ENCODE data around the gene SMAD9. TPM values are rescaled to one million over a fixed set of nuclear protein-coding genes. Genes with fewer than 3 reads are reported as not detected.

Gene SMAD9
- polyA plus RNA-seq, 1 of the 3 experiments (the other 2 are of a cell fraction), result 3.1 TPM

DNA sequence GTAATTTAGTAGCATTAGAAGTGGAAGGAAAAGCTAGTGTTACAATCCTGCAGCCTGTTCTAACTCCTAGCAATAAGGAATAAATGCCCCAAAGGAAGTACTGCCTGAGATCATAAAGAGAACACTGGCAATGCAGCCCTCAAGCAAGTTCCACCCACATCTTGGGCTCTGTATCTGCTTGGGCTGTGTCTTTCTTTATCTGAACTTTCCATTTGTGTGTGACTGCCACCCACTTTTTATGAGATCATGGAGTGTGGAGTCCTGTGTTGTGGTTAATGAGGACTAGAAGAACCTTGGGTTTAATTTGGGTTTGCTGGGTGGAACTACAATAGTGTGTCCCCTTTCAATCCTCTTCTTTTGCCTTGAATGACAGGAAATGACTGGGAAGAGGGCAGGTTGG is 62.8 kb downstream of the SMAD9 start:
- H3K4me3 ChIP-seq (ENCODE audit: low read depth in 2 of 2, low read length in 1 of 2), result no peak overlapping the region
- CTCF ChIA-PET, result interaction anchor here (1.0 to 17.7 kb wide), 14 partner anchors 9 to 143 kb away, joined by 3 to 275 read pairs (median 6); partner anchors contain the start of genes ALG5 and EXOSC8
- H3K4me2 ChIP-seq, result no peak overlapping the region
- POLR2A ChIA-PET, result no interaction called here
- TF ChIP-seq MXI1 (IDR thresholded peaks at IDR 0.05; ENCODE audit: low read depth, low read length) (no peak), GABPA (IDR thresholded peaks at IDR 0.05; ENCODE audit: low read depth) (no peak), ELF1 (IDR thresholded peaks at IDR 0.05) (no peak)
- TF ChIP-seq, protein P1, sequence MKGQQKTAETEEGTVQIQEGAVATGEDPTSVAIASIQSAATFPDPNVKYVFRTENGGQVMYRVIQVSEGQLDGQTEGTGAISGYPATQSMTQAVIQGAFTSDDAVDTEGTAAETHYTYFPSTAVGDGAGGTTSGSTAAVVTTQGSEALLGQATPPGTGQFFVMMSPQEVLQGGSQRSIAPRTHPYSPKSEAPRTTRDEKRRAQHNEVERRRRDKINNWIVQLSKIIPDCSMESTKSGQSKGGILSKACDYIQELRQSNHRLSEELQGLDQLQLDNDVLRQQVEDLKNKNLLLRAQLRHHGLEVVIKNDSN (IDR thresholded peaks at IDR 0.05; ENCODE audit: borderline replicate concordance, low read depth), result no peak
- H3K9me3 ChIP-seq, result no peaks in the 10 kb centered on the region
- H3K36me3 ChIP-seq (replicated peaks in 1 of 2; ENCODE audit: control insufficient read depth in 1 of 2, insufficient read depth in 2 of 2, low read length in 1 of 2), result peaks cover 0 to 29% of the 10 kb centered on the region in 2 experiments
- no peak for DNase-seq
- H3K27ac ChIP-seq (ENCODE audit: low read depth in 2 of 2, low read length in 1 of 2), result no peak overlapping the region
- H3K4me1 ChIP-seq (ENCODE audit: control insufficient read depth in 1 of 2, insufficient read depth in 2 of 2, low read depth in 1 of 2, low read length in 1 of 2), result peaks cover 0 to 4% of the 10 kb centered on the region in 2 experiments; a peak in 1 of 4 replicates
- H3F3A ChIP-seq (replicated peaks; ENCODE audit: insufficient read depth), result peaks cover 5% of the 10 kb centered on the region
- no peak overlapping the region for H2AFZ ChIP-seq (ENCODE audit: low read depth)
- no peak overlapping the region for H3K9ac ChIP-seq
- no peaks in the 10 kb centered on the region for H4K20me1 ChIP-seq (ENCODE audit: insufficient read depth)
- peaks cover 8% of the 10 kb centered on the region; the same call in 1 of the 2 replicates for H3K79me2 ChIP-seq (ENCODE audit: insufficient read depth)
- no peaks in the 10 kb centered on the region for H3K9me2 ChIP-seq
- no peaks in the 10 kb centered on the region for H3K27me3 ChIP-seq (ENCODE audit: insufficient read depth)

DNA sequence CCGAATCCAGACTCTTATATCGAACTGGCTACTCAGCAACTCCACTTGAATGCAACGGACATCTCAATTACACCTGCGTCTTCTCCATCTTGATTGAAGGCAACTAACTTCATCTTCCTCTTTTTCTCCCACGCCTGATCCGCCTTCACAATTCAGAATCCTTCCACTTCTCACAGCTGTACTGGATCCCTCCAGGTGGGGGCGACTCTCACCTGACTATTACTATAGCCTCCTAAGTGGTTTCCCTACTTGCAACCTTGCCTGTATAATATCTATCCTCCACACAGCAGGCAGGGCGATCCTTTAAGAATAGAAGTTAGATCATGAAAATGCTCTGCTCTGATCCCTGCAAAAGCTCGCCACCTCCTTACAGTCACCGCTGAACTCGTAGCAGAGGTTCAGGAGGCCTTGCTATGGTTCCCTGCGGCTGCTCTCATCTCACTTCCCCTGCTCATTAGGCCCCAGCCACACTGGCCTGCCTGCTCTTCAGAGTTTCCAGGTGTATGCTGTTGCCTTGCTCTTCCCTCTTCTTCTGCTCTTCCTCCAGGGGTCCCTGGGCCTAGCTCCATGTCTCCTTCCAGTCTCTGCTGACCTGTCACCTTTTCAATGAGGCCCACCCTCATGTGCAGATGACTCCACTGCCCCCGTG is 69.1 kb downstream of the SMAD9 start:
- POLR2A ChIA-PET, result interaction anchor here (0.6 kb wide), 1 partner anchor 132 kb away, joined by 3 read pairs; no protein-coding TSS in a partner anchor
- no peaks in the 10 kb centered on the region for H3K9me3 ChIP-seq
- H3K27ac ChIP-seq (ENCODE audit: low read depth in 2 of 2, low read length in 1 of 2), result no peak overlapping the region
- peaks cover 2% of the 10 kb centered on the region; the same call in 1 of the 2 replicates for H3K79me2 ChIP-seq (ENCODE audit: insufficient read depth)
- H3K9me2 ChIP-seq, result no peaks in the 10 kb centered on the region
- H4K20me1 ChIP-seq (ENCODE audit: insufficient read depth), result no peaks in the 10 kb centered on the region
- H3K4me2 ChIP-seq, result no peak overlapping the region
- no peaks in the 10 kb centered on the region for H3K27me3 ChIP-seq (ENCODE audit: insufficient read depth)
- TF ChIP-seq RAD21 (IDR thresholded peaks at IDR 0.05; ENCODE audit: low read length) (peak; percentile 56), CTCF (IDR thresholded peaks at IDR 0.05) (peak; percentile 51), YY1 (IDR thresholded peaks at IDR 0.05; ENCODE audit: low read depth) (no peak)
- H3K4me3 ChIP-seq (ENCODE audit: low read depth in 2 of 2, low read length in 1 of 2), result no peak overlapping the region
- CTCF ChIA-PET, result interaction anchor here (0.7 to 17.7 kb wide), 8 partner anchors 9 to 576 kb away, joined by 3 to 275 read pairs (median 4); partner anchors contain the start of gene ALG5
- H3K4me1 ChIP-seq (ENCODE audit: control insufficient read depth in 1 of 2, insufficient read depth in 2 of 2, low read depth in 1 of 2, low read length in 1 of 2), result peaks cover 0 to 2% of the 10 kb centered on the region in 2 experiments; a peak in 1 of 4 replicates
- peaks cover 6 to 55% of the 10 kb centered on the region in 2 experiments for H3K36me3 ChIP-seq (replicated peaks in 1 of 2; ENCODE audit: control insufficient read depth in 1 of 2, insufficient read depth in 2 of 2, low read length in 1 of 2)
- WGBS (ENCODE audit: low lambda C conversion rate), result 91% methylated on average over 13 of the region's 13 CpGs
- H3F3A ChIP-seq (replicated peaks; ENCODE audit: insufficient read depth), result peaks cover 18% of the 10 kb centered on the region
- peak; percentile 24 for DNase-seq
- H2AFZ ChIP-seq (ENCODE audit: low read depth), result no peak overlapping the region
- no peak overlapping the region for H3K9ac ChIP-seq
